Mesenteric fat pad (tissue), 1 donor: ENCODE measurements around the gene RTL5. TPM values are rescaled to one million over a fixed set of nuclear protein-coding genes. Genes with fewer than 3 reads are reported as not detected.

Source experiments
- DNase-seq: peaks from one replicate; pipeline ENCODE4 v3.0.0-alpha.2; 2020; ENCODE audit warnings: low spot score
- total RNA-seq: library from RNA; stranded (reverse); fragmentation: NEBNext Ultra II Directional; extraction: Animal tissue kit (Norgen Biotek cat#: 25700); gene quantifications from one replicate; pipeline ENCODE4 v1.2.1, GENCODE V29; 2021
- donor health status: DM: yes; HTN: yes; CAD: no.

The RTL5 gene
- total RNA-seq, 1 donor from 2014 or later = 7.5 TPM

DNA sequence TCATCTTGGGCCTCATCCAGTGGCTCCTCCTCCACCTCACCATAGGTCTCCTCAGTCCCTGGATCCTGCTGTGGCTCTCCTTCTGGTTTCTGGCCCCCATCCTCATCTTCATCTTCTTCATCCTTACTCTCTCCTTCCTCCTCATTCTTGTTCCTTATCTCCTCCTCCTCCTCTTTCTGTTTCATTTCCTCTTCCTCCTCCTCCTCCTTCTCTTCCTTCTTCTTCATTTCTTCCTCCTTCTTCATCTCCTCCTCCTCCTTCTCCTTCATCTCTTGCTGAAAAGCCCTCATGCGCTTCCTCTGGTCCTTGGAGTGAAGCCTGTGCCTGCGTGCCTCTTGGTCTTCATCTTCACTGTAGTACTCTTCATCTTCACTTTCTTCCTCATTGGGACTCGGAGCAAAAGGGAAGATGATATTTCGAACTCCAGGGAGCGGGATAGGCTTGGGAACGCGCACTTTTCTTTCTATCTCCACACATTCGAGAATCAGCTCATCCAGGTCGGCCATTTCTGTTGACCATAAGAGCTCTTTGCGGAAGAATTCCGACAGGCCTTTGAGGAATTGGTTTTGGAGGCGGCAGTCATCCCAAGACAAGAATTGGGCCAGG is 1.5 kb downstream of the RTL5 start:
- DNase-seq = peak; percentile 60

- peak; percentile 77 for DNase-seq
Observed at GRCh38 chrX:72129661-72130060, 2.1 kb downstream of the RTL5 start.

DNA sequence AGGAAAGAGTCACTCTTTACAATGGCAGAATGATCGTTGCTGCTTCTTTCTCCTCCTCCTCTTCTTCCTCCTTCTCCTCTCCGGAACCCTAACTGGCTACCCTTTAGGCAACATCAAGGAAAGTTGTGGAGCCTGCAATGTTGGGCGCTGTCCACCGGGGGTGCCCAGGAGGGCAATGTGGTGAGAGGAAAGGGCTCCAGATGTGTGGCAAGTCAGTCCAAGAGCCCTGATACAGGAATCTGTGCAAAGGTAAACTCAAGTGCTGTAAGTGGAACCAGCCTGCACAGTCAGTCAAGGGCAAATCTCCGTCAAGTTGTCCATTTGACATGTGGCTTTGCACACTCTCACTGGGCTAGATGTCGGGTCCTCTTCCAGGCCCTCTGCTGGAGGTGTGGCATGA is 2.8 kb downstream of the RTL5 start:
- peak; percentile 72 for DNase-seq

GRCh38 chrX:72128183-72128834 is 3.4 kb downstream of the RTL5 start:
- peak; percentile 72 for DNase-seq

DNA sequence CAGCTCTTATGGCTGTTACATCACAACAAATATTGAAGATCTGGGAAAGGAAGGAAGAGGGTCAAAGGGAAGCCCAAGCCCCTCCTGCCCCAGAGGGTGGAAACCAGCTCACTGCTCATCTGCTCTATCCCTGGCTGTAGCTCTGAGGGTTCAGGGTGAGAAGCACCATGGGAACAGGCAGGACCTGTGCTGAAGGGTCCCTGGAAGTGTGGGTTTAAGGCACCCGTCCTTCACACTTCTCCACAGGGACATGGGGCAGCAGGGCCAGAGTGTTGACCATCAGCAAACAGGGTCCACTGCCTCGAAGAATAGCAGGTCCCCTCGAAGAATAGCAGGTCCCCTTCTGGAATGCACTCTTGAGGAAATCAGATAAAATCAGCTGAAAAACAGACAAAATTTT is 4.4 kb downstream of the RTL5 start:
- DNase-seq = peak; percentile 43

- peak; percentile 92 for DNase-seq
Observed at GRCh38 chrX:72126539-72127140, 5.1 kb downstream of the RTL5 start.

DNA sequence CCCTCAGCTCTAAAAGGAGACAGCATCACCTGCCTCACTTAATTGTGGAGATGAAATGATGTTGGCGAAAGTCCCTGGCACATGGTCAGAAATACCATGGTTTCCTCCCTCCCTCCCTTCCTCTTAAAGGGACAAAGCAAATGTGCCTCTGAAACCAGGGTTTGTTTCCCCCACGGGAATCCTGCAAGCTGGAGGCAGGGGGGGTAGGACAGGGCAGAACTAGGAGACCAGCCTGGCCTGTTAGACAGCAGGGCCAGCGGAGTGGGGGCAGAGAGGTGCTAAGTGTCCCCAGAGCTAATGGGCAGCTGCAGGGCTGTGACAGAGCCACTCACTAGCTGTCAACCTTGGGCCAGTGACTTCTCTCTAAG is 5.7 kb downstream of the RTL5 start:
- DNase-seq = peak; percentile 68

DNA sequence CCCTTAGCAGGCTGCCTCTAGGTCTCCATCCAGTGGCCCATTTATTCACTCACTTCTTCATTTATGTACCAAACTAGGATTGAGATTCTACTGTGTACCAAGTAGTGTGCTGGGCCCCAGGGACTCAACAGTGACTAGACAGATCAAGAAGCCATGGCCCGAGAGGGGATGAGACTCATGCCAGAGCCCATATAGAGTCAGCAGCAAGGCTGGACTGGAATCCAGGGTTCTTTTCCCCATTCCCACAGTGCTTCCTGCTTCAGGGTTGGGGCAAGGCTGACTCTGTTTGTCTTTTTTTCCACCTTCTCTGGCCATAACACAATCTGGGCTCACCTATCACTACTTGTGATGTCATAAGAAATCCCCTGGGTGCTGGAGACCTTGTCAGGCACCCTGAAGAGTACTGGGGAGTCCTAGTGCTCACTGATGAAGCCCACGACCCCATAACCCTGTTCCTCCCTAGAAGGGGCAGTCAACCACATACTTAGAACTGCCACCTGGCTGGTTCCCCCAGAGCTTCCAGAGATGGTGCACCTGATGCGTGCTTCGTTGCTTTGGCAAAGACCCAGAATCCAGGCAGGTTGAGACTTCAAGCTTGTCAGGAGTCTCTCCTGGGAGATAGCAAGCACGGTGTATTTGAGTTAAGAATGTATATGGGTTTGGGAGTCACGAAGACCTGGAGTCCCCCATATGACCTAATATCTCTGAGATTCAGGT is 6.2 kb downstream of the RTL5 start:
- peak; percentile 59 for DNase-seq

DNA sequence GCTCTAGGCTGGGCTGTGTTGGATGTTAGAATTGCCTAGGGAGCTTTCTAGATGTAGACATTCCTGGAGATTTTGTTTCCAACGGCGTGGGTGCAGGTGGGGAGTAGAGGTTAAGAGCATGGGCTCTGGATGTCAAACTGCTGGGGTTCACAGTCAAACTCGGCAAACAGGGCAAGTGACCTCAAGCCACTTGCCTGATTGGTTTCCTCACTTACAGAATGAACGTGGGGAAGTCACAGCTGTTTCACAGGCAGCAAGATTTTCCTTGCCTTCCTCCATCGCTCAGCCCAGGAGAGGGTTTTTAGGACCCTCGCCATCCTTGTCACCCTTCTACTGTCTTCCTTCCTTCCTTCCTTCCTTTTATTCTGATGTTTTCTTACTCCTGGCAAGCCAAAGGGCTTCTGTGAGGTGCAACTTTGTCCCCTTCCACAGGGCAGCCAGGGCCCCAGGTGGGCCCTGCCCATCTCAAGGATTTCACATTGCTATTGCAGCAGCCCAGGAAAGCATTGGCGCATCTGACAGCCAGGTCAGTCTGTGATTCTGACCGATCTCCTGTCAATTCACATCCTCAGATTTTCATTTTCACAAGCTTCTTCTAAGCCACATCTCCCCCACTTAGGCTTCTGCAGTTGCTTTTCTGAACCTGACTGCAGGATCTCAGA is 7.0 kb downstream of the RTL5 start:
- peak; percentile 57 for DNase-seq

DNA sequence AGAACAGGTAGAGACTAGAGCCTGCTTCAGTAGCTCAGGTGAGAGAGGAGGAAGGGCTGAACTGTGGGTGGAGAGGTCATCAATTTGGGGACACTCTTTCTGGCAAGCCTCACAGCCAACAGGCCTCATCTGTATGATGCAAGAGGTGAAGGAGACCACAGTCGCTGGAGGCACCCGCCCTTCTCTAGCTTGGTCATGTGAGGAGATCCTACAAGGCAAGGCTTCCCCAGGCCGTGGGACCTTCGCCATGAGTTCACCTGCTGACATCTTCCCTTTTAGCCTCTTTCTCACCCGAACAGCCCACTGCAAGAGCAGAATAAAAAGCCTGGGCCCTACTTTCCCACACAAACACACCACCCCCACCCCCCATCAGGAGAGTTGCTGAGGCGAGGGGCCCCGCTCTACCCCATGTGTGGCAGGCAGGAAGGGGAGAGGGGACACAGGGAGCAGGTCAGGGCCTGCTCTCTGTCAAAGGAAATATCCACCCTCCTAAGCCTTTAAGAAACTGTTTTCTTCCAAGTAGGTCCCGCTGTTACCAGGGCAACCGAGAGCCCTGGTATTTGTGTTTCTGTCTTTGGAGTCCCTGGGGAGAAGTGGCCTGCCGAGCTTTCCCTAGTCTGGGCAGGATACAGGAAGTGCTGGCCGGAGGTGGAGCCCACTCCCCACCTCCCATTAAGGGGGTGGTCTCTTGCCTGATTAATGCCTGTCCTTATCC is 8.1 kb downstream of the RTL5 start:
- DNase-seq = peak; percentile 87

GRCh38 chrX:72122621-72123337 is 8.9 kb downstream of the RTL5 start:
- peak; percentile 55 for DNase-seq

- DNase-seq = peak; percentile 75
Observed at GRCh38 chrX:72121383-72121782, 10.3 kb downstream of the RTL5 start.

GRCh38 chrX:72120837-72121236 is 10.9 kb downstream of the RTL5 start:
- peak; percentile 78 for DNase-seq

GRCh38 chrX:72117636-72118210 is 14.0 kb downstream of the RTL5 start:
- no peak for DNase-seq

- peak; percentile 47 for DNase-seq
Observed at GRCh38 chrX:72115380-72115779, 16.3 kb downstream of the RTL5 start.

- DNase-seq = no peak
Observed at GRCh38 chrX:72114807-72115206, 16.9 kb downstream of the RTL5 start.

DNA sequence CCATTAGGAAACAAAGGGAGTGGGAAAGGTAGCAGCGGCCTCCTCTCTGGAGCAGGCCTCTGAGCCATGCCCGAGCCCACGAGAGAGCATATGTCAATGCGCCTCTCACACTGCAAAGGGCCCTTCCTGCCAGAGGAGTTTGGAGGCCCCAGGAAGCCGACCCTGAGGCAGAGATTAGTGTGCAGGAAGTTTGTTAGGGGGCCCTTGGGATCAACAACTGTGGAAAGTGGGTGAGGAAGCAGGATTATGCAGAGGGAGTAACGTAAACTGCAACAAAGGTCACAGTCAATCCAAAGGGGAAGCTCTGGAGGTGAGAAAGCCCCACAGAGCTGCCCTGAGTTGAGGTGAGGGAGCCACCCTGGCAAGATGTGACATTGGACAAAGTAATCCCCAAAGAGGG is 17.4 kb downstream of the RTL5 start:
- DNase-seq = peak; percentile 39

DNA sequence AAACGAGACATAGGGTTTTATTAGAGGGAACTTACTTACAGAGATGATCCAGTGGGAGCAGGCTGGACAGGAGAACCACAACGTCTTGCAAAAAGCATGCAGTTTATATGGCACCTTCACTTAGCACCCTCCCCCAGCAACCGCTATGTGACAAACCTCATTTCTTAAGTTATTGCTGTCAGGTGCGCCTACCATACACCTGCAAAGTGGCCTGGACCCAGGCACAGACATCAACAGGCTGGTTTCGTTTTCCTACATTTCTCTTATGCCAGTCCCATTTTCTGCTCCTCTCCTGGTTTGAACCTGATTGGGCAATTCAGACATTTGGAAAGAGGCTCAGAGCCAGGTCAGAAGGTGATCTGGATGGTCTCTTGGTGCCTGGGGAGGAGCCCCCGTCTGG is 18.3 kb downstream of the RTL5 start:
- peak; percentile 62 for DNase-seq

- no peak for DNase-seq
Observed at GRCh38 chrX:72110876-72111708, 20.6 kb downstream of the RTL5 start.
